ENCODE results near the gene ECE1. TPM values are rescaled to one million over a fixed set of nuclear protein-coding genes. Genes with fewer than 3 reads are reported as not detected.

ECE1 gene
- total and polyA plus RNA-seq, 9 of the 15 experiments (the other 6 are each of a cell fraction or from before 2014, with no cell fraction given), result 0.56 to 34.8 (median 11.0) TPM

DNA sequence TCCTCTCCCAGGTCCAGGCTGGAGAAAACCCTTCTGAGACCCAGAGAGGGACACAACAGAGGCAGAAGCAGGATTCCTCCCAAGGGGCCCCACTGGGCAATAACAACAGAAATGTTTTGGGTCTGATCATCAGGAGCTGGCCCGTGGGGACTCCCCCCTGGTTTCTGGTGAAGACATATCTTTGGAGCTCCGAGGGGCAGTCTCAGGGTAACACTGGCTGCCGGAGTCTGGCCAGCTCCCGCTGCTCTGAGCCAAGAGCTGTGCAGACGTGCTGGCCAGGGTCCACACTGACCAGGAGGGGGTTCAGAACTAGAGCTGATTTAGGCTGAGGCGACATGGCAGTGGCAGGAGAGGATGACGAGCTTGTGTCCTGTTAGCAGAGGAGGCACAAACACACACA lies 13.1 kb downstream of the ECE1 start:
- FAIRE-seq (no peak), DNase-seq (ENCODE audit: extremely low read depth in 1 of 4, low spot score in 3 of 4) (no peak)
- no peaks in the 10 kb centered on the region for H3K9me3 ChIP-seq (replicated peaks; ENCODE audit: control insufficient read depth, insufficient read depth, low read depth, low read length)
- no peak for TF ChIP-seq TCF3 (CRISPR knock-in tag; IDR thresholded peaks at IDR 0.05)
- TF ChIP-seq NEUROD1 (IDR thresholded peaks at IDR 0.05; ENCODE audit: borderline replicate concordance, low read depth, low read length, partially characterized antibody), result no peak
- no peak for TF ChIP-seq E2F3 (CRISPR knock-in tag; IDR thresholded peaks at IDR 0.05)
- TF ChIP-seq NCOR1 (IDR thresholded peaks at IDR 0.05), result no peak
- TF ChIP-seq SIN3B (IDR thresholded peaks at IDR 0.05; ENCODE audit: low read depth), result no peak
- TF ChIP-seq, protein P1, sequence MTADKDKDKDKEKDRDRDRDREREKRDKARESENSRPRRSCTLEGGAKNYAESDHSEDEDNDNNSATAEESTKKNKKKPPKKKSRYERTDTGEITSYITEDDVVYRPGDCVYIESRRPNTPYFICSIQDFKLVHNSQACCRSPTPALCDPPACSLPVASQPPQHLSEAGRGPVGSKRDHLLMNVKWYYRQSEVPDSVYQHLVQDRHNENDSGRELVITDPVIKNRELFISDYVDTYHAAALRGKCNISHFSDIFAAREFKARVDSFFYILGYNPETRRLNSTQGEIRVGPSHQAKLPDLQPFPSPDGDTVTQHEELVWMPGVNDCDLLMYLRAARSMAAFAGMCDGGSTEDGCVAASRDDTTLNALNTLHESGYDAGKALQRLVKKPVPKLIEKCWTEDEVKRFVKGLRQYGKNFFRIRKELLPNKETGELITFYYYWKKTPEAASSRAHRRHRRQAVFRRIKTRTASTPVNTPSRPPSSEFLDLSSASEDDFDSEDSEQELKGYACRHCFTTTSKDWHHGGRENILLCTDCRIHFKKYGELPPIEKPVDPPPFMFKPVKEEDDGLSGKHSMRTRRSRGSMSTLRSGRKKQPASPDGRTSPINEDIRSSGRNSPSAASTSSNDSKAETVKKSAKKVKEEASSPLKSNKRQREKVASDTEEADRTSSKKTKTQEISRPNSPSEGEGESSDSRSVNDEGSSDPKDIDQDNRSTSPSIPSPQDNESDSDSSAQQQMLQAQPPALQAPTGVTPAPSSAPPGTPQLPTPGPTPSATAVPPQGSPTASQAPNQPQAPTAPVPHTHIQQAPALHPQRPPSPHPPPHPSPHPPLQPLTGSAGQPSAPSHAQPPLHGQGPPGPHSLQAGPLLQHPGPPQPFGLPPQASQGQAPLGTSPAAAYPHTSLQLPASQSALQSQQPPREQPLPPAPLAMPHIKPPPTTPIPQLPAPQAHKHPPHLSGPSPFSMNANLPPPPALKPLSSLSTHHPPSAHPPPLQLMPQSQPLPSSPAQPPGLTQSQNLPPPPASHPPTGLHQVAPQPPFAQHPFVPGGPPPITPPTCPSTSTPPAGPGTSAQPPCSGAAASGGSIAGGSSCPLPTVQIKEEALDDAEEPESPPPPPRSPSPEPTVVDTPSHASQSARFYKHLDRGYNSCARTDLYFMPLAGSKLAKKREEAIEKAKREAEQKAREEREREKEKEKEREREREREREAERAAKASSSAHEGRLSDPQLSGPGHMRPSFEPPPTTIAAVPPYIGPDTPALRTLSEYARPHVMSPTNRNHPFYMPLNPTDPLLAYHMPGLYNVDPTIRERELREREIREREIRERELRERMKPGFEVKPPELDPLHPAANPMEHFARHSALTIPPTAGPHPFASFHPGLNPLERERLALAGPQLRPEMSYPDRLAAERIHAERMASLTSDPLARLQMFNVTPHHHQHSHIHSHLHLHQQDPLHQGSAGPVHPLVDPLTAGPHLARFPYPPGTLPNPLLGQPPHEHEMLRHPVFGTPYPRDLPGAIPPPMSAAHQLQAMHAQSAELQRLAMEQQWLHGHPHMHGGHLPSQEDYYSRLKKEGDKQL (CRISPR knock-in tag; IDR thresholded peaks at IDR 0.05; ENCODE audit: borderline replicate concordance), result no peak
- TF ChIP-seq SETDB1 (IDR thresholded peaks at IDR 0.05; ENCODE audit: low read length), result no peak
- TF ChIP-seq ZNF282 (CRISPR knock-in tag; IDR thresholded peaks at IDR 0.05), result no peak
- TF ChIP-seq TAL1 (IDR thresholded peaks at IDR 0.05), result no peak
- no peak for TF ChIP-seq ELF1 (tag; IDR thresholded peaks at IDR 0.05)

More for the DNA sequence above, 13.1 kb downstream of the ECE1 start:
- ChIA-PET CTCF (ENCODE audit: low intra/inter-chr PET ratio) (no interaction called here), POLR2A (interaction anchor here (1.0 kb wide), 1 partner anchor 21 kb away, joined by 3 read pairs; no protein-coding TSS in a partner anchor)
- Histone ChIP-seq H3K27ac (ENCODE audit: extremely low read depth, low read depth, low read length) (no peak overlapping the region), H3K79me2 (ENCODE audit: control insufficient read depth, insufficient read depth, low read length) (no peaks in the 10 kb centered on the region), H2AFZ (ENCODE audit: low read depth, low read length) (no peak overlapping the region), H3K27me3 (ENCODE audit: control insufficient read depth in 2 of 2, insufficient read depth in 2 of 2, low read length in 2 of 2) (no peaks in the 10 kb centered on the region; a peak in 1 of 5 replicates), H4K20me1 (replicated peaks; ENCODE audit: control insufficient read depth, insufficient read depth, low read length) (no peaks in the 10 kb centered on the region; the same call in 1 of the 2 replicates), H3K4me1 (replicated peaks in 1 of 2; ENCODE audit: control insufficient read depth in 2 of 2, insufficient read depth in 2 of 2, low read length in 2 of 2) (peaks cover 9 to 17% of the 10 kb centered on the region in 2 experiments; a peak in 4 of 5 replicates), H3K9me1 (ENCODE audit: control insufficient read depth, insufficient read depth, low read length) (no peaks in the 10 kb centered on the region), H3K36me3 (ENCODE audit: control insufficient read depth, insufficient read depth, low read length) (no peaks in the 10 kb centered on the region), H3K9ac (ENCODE audit: insufficient read depth in 1 of 2, low read depth in 2 of 2, low read length in 2 of 2) (0 out of 4 replicates have a peak overlapping the region, but pooled peaks of 1 of the 2 experiments have one; percentile 14), H3K4me3 (no peak overlapping the region), H3K4me2 (ENCODE audit: insufficient read depth, low read length) (no peak overlapping the region)
- in situ Hi-C loops (cut with MboI) (no loop called here), intact Hi-C loops (cut with micrococcal nuclease) (no loop called here)
- no peak for ATAC-seq
- WGBS (ENCODE audit: insufficient coverage, low coverage, missing lambda C conversion rate), result 64% methylated on average over 7 of the region's 7 CpGs
- no TSS peak for BruUV-seq (replicated peaks)
